PC-3 (cell line): Measurements from ENCODE around the gene TAS2R14.

Experiments used
- EZH2 ChIP-seq: fragments of 300-600 bp; sonication (generic); IDR thresholded peaks from one replicate; pipeline ENCODE4 v1.6.1; 2017; ENCODE audit warnings: antibody characterized with exemption, mild to moderate bottlenecking, low read length; ENCODE audit not compliant: unreplicated experiment
- EZH2phosphoT487 ChIP-seq: fragments of 300-600 bp; sonication (generic); IDR thresholded peaks from 2 replicates; pipeline ENCODE4 v1.6.1; 2018; ENCODE audit warnings: mild to moderate bottlenecking, antibody characterized with exemption, low read length, borderline replicate concordance
- TF ChIP-seq, protein P1 (sequence below): fragments of 300-600 bp; sonication (generic); conservative IDR thresholded peaks from 2 replicates; pipeline ENCODE4 v1.5.1; 2017; ENCODE audit warnings: antibody characterized with exemption, low read depth, mild to moderate bottlenecking, low read length

DNA sequence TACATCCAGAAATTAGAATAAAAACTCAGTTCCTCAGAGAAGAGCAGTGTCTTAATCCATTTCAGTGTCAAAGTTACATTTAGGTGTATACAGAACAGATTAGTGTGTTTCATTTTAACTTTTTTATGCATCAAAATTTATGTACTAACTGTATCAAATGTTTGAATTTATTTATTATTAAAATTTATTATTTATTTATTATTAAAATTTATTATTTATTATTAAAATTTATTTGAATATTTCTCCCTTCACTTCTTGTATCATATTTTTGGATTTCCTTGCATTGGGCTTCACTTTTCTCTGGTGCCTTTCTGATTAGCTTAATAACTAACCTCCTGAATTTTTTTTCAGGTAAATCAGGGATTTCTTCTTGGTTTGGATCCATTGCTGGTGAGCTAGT lies 2.3 kb upstream of the TAS2R14 start:
- TF ChIP-seq, protein P1, sequence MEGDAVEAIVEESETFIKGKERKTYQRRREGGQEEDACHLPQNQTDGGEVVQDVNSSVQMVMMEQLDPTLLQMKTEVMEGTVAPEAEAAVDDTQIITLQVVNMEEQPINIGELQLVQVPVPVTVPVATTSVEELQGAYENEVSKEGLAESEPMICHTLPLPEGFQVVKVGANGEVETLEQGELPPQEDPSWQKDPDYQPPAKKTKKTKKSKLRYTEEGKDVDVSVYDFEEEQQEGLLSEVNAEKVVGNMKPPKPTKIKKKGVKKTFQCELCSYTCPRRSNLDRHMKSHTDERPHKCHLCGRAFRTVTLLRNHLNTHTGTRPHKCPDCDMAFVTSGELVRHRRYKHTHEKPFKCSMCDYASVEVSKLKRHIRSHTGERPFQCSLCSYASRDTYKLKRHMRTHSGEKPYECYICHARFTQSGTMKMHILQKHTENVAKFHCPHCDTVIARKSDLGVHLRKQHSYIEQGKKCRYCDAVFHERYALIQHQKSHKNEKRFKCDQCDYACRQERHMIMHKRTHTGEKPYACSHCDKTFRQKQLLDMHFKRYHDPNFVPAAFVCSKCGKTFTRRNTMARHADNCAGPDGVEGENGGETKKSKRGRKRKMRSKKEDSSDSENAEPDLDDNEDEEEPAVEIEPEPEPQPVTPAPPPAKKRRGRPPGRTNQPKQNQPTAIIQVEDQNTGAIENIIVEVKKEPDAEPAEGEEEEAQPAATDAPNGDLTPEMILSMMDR, result no peak
- TF ChIP-seq EZH2phosphoT487 (no peak), EZH2 (no peak)
